Cardiac septum (tissue), 1 donor: ENCODE measurements around the gene LRRN1. TPM values are rescaled to one million over a fixed set of nuclear protein-coding genes. Genes with fewer than 3 reads are reported as not detected.

Experiments used
- DNase-seq: peaks from one replicate; pipeline ENCODE4 v3.0.0-alpha.2; 2020; ENCODE audit warnings: low spot score
- intact Hi-C: fragments of 100-400 bp; cut with DNase I; formaldehyde crosslinking; loops from one replicate; pipeline ENCODE4 v1.14.0; 2022
- long read RNA-seq: library from polyadenylated mRNA; unstranded; transcript quantifications from one replicate; pipeline ENCODE4 v2.0.0, GENCODE V29; 2021
- total RNA-seq: library from RNA; stranded (reverse); fragmentation: NEBNext Ultra II Directional; extraction: Animal tissue kit (Norgen Biotek cat#: 25700); gene quantifications from one replicate; pipeline ENCODE4 v1.2.1, GENCODE V29; 2021
- donor health status: DM: no; HTN: no; CAD: no.

LRRN1 gene
- total RNA-seq: 0.59 TPM
- long read RNA-seq: 0 reads

DNA sequence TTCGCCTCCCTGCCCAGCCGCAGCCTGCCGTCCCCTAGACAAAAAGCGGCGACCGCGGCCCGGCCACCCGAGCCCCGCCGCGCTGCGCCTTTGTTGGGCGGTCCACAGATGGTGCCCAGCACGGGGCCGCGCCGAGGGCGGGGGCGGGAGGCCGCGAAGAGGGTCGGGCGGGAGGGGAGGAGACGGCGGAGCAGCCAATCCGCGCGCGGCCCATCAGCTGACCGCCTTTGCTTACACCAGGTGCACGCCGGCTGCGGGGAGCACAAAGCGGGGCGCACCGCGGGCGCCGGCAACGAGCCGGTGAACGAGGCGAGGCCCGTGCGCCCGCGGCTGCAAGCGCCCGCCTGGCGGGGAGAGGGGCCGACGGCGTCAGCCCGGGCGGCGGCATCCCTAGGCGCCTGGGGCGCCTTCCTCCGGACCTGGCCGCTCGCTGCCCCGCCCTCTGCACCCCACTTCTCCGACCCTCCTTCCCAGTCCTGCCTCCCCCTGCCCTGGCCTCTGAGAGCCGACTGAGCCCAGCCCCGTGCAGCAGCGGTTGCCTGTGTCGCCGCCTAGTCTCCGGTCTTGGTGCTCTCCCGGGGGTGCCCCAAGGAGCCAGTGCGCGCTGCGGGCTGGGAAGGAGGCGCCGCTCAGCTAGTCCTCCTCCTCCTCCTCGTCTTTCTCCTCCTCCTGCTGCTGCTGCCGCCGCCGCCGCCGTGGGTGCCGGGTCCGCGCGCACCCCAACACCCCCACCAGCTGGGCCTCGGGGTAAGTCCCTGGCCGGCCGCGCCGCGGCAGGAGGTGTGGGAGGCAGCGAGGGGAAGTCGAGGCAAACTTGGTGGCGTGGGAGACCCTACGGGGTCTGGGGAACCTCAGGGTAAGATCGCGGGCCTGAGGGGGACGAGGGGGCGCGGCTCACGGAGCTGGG is at the start of gene LRRN1:
Gene LRRN1, plus strand, starts transcription at position 259 of the 907 bp plus-strand sequence. CDS start 45,211 bp downstream, outside the sequence.
- intact Hi-C loops: no loop called here
- DNase-seq: peak; percentile 87

DNA sequence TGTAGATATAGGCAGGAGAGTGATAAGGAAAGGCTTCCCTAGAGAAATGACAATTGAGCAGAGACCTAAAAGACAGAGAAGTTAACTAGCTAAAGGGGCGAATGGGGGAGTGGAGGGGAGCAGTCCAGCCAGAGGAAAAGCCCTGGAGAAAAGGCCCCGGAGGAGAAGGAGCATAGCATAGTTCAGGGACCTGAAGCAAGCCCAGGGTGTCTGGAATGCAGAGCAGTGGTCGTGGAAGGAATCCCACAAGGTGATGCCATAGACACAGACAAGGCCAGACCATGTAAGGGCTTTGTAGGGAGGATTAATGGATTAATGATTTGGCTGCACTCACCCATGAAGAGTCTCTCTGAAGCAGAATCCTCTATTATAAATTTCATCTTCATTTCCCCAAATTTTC is 45.8 kb upstream of the LRRN1 start:
- no peak for DNase-seq
- intact Hi-C loops: no loop called here

- DNase-seq: no peak
- intact Hi-C loops: no loop called here
Observed at GRCh38 chr3:3765661-3766060, 33.6 kb upstream of the LRRN1 start.

DNA sequence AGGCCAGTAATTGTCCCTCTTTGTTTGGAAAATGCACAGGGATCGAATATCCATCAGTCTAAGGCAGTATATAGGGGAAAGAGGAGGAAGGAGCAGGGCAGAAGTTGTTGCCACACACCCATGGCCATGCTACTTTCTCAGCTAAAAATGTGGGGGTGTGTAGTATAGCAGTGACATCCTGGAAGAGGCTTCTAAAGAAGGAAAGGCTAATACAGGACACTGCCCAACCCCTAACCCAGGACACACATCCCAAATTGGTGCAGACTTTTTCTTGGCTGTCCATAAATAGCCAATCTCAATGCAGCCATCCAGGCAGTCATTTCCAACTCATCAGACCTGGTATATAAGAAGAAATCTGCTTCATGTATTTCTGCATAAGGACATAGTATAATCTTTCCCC is 33.1 kb upstream of the LRRN1 start:
- no peak for DNase-seq
- intact Hi-C loops: no loop called here

GRCh38 chr3:3771094-3771493 is 28.1 kb upstream of the LRRN1 start:
- intact Hi-C loops: no loop called here
- no peak for DNase-seq

DNA sequence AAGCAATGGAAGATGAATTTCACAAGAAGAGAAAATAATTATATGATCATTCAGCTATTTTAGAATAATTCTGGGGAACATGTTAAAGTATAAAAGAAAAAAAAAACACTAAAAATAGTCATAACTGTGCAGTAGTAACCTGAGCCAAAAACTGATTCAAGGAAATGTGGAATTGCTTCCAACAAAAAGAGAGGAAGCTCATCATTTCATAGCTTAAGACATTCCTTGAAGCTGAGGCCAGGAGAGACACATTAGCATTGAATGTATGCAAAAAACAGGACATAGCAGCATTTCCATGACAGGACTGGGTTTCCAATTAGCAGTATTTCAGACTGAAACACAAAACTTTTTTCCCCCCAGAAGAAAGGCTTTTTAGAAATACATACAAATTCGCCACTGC is 27.7 kb upstream of the LRRN1 start:
- no peak for DNase-seq
- intact Hi-C loops: no loop called here

DNA sequence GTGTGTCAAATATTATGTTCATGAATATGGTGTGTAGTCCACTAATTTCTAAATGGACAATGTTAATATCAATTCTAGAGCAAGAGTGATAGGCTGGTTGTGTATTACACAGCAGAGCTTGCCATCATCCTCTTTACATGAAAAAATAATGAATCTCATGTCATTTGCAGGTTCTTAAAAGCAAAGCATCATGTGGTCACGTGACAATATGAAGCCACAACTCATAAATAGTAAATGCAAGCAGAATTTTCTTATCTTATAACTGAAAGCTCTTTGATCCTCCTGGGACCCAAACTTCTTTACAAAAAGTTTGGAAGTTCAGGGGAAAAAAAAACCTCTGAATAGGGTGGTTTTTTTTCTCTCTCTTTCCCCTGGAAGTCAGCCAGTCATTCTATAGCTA is 26.9 kb upstream of the LRRN1 start:
- no peak for DNase-seq
- intact Hi-C loops: no loop called here

DNA sequence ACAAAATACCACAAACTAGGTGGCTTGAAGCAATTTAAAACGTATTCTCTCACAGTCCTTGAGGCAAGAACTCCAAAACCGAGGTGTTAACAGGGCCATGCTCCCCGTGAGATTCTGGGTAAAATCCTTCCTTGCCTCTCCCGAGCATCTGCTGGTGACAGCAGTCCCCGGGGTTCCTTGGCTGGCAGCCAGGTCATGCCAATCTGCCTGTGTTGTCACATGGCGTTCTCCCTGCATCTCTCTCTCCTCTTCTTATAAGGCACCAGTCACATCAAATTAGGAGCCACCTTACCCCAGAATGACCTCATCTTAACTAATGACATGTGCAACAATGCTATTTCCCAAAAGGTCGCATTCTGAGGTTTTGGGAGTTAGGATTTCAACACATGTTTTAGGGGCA is 26.3 kb upstream of the LRRN1 start:
- no peak for DNase-seq
- intact Hi-C loops: no loop called here

DNA sequence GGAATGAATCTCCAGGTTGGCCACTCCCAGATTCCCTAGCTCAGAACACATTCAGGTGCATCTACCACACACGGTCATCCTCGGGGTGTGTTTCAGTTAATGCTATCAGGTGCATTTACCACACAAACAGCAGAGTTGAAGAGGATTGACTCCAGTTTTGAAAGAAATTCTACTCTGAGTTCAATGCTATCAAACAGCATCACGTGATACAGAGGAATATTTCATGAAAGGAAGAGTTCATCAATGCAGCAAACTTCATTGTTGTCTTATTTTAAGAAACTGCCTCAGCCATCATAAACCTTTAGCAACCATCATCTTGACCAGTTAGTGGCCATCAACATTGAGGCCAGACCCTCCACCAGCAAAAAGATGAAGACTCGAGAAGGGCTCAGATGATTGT is 22.6 kb upstream of the LRRN1 start:
- intact Hi-C loops: no loop called here
- no peak for DNase-seq

- no peak for DNase-seq
- intact Hi-C loops: no loop called here
Observed at GRCh38 chr3:3778216-3778615, 21.0 kb upstream of the LRRN1 start.

GRCh38 chr3:3778641-3779270 is 20.5 kb upstream of the LRRN1 start:
- DNase-seq: no peak
- intact Hi-C loops: no loop called here

DNA sequence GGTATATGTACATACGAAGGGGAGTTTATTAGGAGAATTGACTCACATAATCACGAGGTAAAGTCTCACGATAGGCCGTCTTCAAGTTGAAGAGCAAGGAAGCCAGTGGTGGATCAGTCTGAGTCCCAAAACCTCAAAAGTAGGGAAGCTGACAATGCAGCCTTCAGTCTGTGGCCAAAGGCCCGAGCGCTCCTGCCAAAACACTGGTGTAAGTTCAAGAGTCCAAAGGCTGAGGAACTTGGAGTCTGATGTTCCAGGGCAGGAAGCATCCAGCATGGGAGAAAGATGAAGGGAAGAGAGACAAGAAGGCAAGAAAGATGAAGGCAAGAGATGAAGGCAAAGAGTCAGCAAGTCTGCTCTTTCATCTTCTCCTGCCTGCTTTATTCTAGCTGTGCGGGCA is 16.8 kb upstream of the LRRN1 start:
- intact Hi-C loops: no loop called here
- no peak for DNase-seq

DNA sequence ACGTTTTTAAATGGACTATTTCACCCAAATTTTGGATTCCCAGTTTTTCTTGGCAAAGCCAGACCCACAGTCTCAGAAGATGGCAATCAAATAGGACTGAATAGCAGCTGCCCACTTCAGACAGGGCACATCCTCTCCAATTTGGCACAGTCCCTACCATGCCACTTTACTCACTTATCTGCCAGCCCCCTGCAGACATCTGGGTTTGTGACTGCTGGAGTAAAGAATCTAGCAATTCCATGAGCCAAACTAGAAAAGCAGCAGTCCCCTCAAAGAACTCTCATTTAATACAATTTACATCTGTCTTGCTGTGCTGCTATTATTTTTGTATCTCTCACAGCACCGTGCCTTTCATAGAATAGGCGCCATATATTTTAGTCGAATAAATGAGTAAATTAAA is 16.0 kb upstream of the LRRN1 start:
- intact Hi-C loops: no loop called here
- no peak for DNase-seq

GRCh38 chr3:3783696-3784095 is 15.5 kb upstream of the LRRN1 start:
- intact Hi-C loops: no loop called here
- DNase-seq: no peak

- DNase-seq: no peak
- intact Hi-C loops: no loop called here
Observed at GRCh38 chr3:3792391-3792790, 6.8 kb upstream of the LRRN1 start.

- no peak for DNase-seq
Observed at GRCh38 chr3:3798631-3799113, 559 bp upstream of the LRRN1 start.

GRCh38 chr3:3800080-3800455 is 837 bp downstream of the LRRN1 start:
- intact Hi-C loops: no loop called here
- DNase-seq: no peak

More at GRCh38 chr3:3798631-3799113, 559 bp upstream of the LRRN1 start:
- intact Hi-C loops: no loop called here

GRCh38 chr3:3800685-3801493 is 1.7 kb downstream of the LRRN1 start:
- DNase-seq: peak; percentile 80
- intact Hi-C loops: no loop called here

DNA sequence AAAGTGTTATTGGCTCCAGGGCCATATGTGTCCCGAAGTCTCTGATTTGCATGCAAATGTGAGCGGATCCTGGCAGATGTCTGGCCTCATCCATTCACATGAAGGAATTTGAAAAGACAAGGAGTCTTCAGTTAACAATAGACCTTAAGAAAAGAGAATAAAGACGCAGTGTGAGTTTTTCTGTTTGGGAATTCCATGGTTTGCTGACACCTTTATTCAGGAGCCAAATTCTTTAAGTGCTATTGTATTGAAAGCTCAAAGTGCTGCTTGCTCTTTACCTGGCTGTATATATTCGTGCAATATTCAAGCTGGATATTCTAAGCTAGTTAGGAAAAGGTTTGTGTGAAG is 2.2 kb downstream of the LRRN1 start:
- no peak for DNase-seq
- intact Hi-C loops: no loop called here

GRCh38 chr3:3802046-3802445 is 2.8 kb downstream of the LRRN1 start:
- DNase-seq: no peak
- intact Hi-C loops: no loop called here
